Transverse colon (tissue), 4 donors: ENCODE results near the gene NR3C1.

ENCODE experiments used
- EP300 ChIP-seq: sonication (generic); formaldehyde crosslinking; IDR thresholded peaks from one replicate; pipeline ENCODE4 v1.6.1; 2017; ENCODE audit warnings: antibody characterized with exemption, low read depth
- POLR2A ChIP-seq: fragments of 450-650 bp; IDR thresholded peaks from one replicate; pipeline ENCODE4 v1.6.1; 2016; ENCODE audit warnings: antibody characterized with exemption, mild to moderate bottlenecking, moderate library complexity
- POLR2AphosphoS5 ChIP-seq, 3 donors: sonication (generic); formaldehyde crosslinking; IDR thresholded peaks; one replicate each; pipeline ENCODE4 v1.6.1; 2016; ENCODE audit warnings: antibody characterized with exemption in 3 of 3
- TF ChIP-seq, protein P1 (sequence below), 5 experiments: fragments of 200-600 bp in 3 of 5; fragments of 450-650 bp in 2 of 5; sonication (generic) in 3 of 5; IDR thresholded peaks; 1 replicate in 2 of 5; 2 replicates in 3 of 5; pipeline ENCODE4 v1.5.1; 2016 to 2017; ENCODE audit warnings: antibody characterized with exemption in 5 of 5, inconsistent platforms in 3 of 5, mild to moderate bottlenecking in 2 of 5, moderate library complexity in 1 of 5

DNA sequence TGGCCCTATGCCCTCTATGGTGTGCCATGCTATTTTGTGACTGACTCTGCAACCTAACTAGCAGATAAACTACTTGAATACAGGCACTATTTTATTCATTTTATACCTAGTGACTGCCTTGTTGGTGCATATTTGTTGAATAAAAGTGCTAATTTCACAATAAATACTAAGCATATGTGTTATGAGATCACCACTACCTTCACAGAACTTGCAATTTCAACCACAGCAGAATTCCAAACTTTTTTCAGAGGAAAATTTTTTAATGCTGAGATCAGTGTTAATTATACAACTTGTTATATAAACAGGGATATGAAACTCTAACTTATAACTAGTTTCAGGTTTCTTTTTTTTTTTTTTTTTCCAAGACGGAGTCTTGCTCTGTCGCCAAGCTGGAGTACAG lies 94.8 kb downstream of the NR3C1 start:
- TF ChIP-seq POLR2A (no peak), EP300 (no peak), POLR2AphosphoS5 (IDR thresholded peaks at IDR 0.05) (no peak)
- TF ChIP-seq, protein P1, sequence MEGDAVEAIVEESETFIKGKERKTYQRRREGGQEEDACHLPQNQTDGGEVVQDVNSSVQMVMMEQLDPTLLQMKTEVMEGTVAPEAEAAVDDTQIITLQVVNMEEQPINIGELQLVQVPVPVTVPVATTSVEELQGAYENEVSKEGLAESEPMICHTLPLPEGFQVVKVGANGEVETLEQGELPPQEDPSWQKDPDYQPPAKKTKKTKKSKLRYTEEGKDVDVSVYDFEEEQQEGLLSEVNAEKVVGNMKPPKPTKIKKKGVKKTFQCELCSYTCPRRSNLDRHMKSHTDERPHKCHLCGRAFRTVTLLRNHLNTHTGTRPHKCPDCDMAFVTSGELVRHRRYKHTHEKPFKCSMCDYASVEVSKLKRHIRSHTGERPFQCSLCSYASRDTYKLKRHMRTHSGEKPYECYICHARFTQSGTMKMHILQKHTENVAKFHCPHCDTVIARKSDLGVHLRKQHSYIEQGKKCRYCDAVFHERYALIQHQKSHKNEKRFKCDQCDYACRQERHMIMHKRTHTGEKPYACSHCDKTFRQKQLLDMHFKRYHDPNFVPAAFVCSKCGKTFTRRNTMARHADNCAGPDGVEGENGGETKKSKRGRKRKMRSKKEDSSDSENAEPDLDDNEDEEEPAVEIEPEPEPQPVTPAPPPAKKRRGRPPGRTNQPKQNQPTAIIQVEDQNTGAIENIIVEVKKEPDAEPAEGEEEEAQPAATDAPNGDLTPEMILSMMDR (IDR thresholded peaks at IDR 0.05) = no peak
